Activated CD8-positive, alpha-beta memory T cell treated with anti-CD3 and anti-CD28 coated beads, Interleukin-2, amount 50 U/mL, for 48 hours (primary cell): ENCODE measurements around the gene EME2.

Experiments
- DNase-seq: peaks from one replicate; pipeline ENCODE4 v3.0.0-alpha.2; 2020

The EME2 gene

GRCh38 chr16:1768061-1768766 lies 4.4 kb upstream of the EME2 start:
- no peak for DNase-seq

GRCh38 chr16:1768767-1769401 lies 3.7 kb upstream of the EME2 start:
- DNase-seq, result no peak

- DNase-seq, result no peak
Measured at GRCh38 chr16:1769402-1770300, 3.0 kb upstream of the EME2 start.

GRCh38 chr16:1770328-1771187 lies 2.1 kb upstream of the EME2 start:
- DNase-seq, result peak; percentile 78

- DNase-seq, result peak; percentile 91
Measured at GRCh38 chr16:1771188-1771863, 1.3 kb upstream of the EME2 start, which contains the start of gene NME3. Gene NME3, minus strand, starts transcription at chr16:1771543. Its CDS starts 9 bp downstream, at chr16:1771534.

- no peak for DNase-seq
Measured at GRCh38 chr16:1771864-1772361, 697 bp upstream of the EME2 start.

- DNase-seq, result peak; percentile 91
Measured at GRCh38 chr16:1772908-1773702, 495 bp downstream of the EME2 start, which contains the start of gene MRPS34. Gene MRPS34, minus strand, starts transcription at chr16:1773134. Its CDS starts 15 bp downstream, at chr16:1773119.

GRCh38 chr16:1773703-1774447 lies 1.3 kb downstream of the EME2 start:
- no peak for DNase-seq

- DNase-seq, result no peak
Measured at GRCh38 chr16:1774448-1774780, 1.8 kb downstream of the EME2 start.

GRCh38 chr16:1775006-1775845 lies 2.6 kb downstream of the EME2 start:
- DNase-seq, result no peak

- no peak for DNase-seq
Measured at GRCh38 chr16:1775846-1776671, 3.4 kb downstream of the EME2 start.

GRCh38 chr16:1776672-1776955 lies 4.0 kb downstream of the EME2 start:
- no peak for DNase-seq

- DNase-seq, result no peak
Measured at GRCh38 chr16:1776991-1777374, 4.4 kb downstream of the EME2 start.

GRCh38 chr16:1777375-1778199 lies 5.0 kb downstream of the EME2 start:
- no peak for DNase-seq

GRCh38 chr16:1778200-1779179 lies 5.9 kb downstream of the EME2 start:
- DNase-seq, result no peak

- no peak for DNase-seq
Measured at GRCh38 chr16:1779234-1779701, 6.7 kb downstream of the EME2 start.
